GM19240 (cell line): ENCODE data around the gene PADI4.

Source experiments
- DNase-seq: peaks from one replicate; pipeline ENCODE4 v3.0.0; 2011; ENCODE audit warnings: low spot score; ENCODE audit not compliant: insufficient read length

Gene PADI4, protein sequence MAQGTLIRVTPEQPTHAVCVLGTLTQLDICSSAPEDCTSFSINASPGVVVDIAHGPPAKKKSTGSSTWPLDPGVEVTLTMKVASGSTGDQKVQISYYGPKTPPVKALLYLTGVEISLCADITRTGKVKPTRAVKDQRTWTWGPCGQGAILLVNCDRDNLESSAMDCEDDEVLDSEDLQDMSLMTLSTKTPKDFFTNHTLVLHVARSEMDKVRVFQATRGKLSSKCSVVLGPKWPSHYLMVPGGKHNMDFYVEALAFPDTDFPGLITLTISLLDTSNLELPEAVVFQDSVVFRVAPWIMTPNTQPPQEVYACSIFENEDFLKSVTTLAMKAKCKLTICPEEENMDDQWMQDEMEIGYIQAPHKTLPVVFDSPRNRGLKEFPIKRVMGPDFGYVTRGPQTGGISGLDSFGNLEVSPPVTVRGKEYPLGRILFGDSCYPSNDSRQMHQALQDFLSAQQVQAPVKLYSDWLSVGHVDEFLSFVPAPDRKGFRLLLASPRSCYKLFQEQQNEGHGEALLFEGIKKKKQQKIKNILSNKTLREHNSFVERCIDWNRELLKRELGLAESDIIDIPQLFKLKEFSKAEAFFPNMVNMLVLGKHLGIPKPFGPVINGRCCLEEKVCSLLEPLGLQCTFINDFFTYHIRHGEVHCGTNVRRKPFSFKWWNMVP

GRCh38 chr1:17307946-17308345, at the start of gene PADI4:
PADI4 (plus strand) TSS chr1:17308197; CDS start chr1:17308223, 26 bp downstream.
- DNase-seq, result no peak

DNA sequence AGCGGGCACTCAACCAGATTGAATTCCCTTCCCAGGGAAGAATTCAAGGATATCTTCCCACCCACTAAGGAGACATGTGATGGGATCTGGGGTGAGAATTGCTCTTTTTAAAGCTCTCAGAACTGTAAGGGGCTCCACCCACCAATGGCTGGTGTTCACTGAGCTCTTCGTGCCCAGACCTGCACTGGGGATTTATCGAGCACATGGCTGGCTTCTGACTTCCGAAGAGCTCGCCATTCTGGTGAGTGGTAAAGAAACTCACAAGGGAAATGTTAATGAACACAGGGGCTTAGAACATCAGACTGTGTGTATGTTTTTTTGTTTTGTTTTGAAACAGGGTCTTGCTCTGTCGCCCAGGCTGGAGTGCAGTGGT, 49.3 kb upstream of the PADI4 start:
- no peak for DNase-seq

DNA sequence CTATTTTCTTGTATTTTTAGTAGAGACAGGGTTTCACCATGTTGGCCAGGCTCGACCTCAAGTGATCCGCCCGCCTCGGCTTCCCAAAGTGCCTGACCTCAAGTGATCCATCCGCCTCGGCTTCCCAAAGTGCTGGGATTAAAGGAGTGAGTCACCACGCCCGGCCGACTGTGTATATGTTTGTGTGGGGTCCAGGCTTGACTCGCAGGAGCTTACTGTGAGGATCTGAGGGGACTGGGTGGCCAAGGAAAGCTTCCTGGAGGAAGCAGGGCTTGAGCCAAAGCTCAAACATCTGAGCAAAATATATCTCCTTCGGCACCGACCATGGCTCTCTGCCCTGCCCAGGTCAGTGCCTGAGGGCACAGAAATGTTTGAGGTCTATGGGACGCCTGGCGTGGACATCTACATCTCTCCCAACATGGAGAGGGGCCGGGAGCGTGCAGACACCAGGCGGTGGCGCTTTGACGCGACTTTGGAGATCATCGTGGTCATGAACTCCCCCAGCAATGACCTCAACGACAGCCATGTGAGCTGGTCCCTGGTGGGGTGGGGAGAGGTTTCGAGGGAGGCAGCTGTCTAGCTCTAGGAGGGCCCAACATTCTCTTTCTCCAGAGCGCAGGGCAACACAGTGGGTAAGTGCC, 48.6 kb upstream of the PADI4 start:
- no peak for DNase-seq

GRCh38 chr1:17260264-17260663, 47.7 kb upstream of the PADI4 start:
- no peak for DNase-seq

DNA sequence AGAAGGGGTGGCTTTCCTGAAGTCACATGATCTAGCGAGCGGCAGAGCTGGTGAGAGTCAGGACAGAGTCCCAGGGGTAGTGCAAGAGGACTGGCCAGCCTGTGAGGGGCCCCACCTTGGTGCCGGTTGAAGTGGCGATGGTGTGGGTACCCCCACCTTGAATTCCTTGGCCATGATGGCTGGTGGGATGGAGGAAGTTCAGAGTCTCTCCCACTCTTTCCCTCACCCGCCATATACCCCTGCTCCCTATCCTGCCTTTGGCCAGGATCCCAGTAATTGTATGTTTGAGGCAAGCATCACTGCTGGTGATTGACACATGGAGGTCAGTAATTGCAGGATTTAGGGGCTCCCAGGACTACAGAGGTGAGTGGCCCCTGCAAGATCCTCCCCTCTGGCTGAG, 47.3 kb upstream of the PADI4 start:
- no peak for DNase-seq

DNA sequence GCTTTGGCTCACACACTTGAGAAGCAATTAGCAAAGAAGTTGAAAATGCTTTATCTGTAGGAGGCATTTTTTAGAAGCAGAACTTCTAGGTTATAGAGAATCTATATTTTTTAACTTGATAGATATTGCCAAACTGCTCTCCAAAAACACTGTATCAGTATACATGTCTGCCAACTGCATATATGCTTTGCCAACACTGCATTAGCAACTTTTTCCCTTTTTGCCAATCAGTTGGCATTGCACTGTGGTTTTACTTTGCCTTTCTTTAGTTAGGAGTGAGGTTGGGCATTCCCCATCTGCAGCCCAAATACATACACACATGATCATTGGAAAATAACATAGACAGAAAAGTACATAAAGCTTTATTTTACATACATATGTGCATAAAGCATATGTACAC, 44.1 kb upstream of the PADI4 start:
- no peak for DNase-seq

- DNase-seq, result no peak
Measured at GRCh38 chr1:17264470-17264869, 43.5 kb upstream of the PADI4 start.

- no peak for DNase-seq
Measured at GRCh38 chr1:17265162-17265561, 42.8 kb upstream of the PADI4 start.

GRCh38 chr1:17265950-17266349, 42.0 kb upstream of the PADI4 start:
- DNase-seq, result no peak

DNA sequence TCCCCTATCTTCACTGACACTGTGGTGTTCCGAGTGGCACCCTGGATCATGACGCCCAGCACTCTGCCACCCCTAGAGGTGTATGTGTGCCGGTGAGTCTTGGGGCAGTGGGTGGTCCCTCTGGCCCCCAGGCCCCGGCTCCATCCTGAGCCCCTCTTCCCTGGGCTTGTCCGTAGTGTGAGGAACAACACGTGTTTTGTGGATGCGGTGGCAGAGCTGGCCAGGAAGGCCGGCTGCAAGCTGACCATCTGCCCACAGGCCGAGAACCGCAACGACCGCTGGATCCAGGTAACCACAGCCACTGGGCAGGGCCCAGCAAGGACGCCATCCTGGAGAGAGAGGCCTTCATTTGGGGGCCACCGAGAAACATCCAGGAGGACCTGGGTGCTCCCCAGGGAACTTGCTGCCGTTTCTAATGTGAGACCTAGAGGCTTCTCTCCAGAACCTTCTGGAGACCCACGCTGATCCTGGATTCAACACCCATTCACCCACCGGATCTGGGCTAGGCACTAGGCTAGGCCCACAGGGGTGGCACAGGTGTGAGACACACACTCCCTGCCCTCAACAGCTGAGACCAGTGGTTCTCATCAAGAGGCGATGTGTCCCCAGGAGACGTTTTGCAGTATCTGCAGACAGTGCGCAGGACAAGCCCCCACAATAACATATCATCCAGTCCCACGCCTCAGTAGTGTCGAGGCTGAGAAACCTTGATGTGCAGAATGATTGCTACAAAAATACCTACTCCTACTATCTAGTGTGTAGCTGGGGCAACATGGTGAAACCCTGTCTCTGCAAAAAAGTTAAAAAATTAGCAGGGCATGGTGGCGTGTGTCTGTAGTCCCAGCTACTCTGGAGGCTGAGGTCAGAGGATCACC, 36.9 kb upstream of the PADI4 start:
- DNase-seq, result no peak

DNA sequence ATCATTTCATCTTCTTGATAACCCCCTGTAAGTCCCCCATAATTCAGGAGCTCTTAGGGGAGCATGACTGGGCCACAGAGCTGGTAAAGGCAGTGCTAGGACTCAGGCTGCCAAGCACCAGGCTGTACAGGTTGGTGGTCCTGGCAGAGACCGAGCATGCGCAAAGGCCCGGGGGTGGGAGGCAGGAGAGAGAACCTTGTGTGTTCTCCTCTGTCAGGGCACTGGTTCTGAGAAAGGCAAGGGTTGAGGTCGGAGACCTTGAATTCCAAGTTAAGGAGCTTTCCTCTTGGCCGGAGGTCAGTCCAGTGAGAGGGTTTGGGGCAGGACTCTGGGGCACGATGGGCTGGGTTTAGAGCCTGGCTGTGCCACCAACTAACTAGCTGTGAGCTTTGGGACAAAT, 35.9 kb upstream of the PADI4 start:
- DNase-seq, result no peak

DNA sequence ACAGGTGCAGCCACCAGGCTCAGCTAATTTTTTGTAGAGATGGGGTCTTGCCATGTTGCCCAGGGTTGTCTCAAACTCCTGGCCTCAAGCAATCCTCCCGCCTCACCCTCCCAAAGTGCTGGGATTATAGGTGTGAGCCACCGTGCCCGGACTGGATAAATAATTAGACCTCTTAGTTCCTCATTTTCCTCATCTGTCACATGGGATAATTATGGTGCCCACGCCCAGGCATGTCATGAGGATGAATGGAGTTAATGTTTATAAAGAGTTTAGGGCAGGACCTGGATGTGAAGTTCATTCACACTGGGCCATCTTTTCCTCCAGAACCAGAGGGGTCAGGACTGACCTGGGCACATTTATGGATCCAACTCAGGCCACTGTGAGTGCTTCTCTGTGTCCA, 35.4 kb upstream of the PADI4 start:
- no peak for DNase-seq

GRCh38 chr1:17273096-17273495, 34.9 kb upstream of the PADI4 start:
- DNase-seq, result no peak

DNA sequence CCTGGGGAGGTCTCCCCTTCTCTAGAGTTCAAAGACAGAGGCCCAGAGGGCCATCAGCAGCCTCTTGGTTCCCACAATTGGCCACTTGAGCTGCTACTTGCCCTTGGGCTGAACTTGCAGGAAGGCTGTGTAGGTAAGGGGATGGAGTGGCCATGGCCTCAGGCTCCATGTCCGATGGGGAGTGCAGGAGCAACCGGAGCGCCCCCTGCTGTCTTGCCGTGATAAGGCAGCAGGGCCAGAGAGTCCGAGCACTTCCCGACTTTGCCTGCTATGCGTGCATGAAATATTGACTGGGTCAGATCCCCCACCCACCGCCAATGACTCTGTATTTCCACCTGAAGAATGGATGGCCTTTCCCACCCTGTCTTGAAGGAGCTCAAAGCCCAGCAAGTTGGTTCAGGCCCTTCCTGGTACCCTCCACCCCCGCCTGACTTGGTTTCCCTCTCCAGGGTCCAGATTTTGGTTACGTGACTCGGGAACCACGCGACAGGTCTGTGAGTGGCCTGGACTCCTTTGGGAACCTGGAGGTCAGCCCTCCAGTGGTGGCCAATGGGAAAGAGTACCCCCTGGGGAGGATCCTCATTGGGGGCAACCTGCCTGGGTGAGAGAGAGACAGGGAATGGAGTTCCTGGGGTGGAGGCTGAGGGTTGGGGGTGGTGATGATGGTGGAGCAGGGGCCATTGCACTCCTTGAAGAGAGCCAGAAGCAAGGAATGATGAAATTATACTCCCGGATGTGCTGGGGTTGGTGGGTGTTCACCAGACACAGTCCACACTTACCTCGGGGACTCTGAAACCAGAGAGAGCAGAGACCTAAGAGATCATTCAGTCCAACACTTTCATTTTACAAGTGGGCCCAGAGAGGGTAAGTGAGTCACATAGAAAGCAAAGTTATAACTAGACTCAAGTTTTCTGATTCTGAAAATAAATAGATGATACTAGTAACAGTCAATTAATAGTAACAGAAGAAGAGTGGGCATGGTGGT, 33.5 kb upstream of the PADI4 start:
- DNase-seq, result peak; percentile 63

DNA sequence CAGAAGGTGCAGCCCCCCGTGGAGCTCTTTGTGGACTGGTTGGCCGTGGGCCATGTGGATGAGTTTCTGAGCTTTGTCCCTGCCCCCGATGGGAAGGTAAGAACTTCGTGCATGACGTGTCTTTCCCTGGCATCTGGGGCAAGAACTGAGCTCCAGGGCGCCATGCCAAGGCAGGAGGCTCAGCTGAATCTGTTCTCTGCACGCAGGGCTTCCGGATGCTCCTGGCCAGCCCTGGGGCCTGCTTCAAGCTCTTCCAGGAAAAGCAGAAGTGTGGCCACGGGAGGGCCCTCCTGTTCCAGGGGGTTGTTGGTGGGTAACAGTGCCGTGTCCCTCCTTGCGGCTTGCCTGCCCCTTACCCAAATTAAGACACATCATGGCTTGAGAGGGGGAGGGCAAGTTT, 31.4 kb upstream of the PADI4 start:
- no peak for DNase-seq

- no peak for DNase-seq
Measured at GRCh38 chr1:17277511-17278159, 30.4 kb upstream of the PADI4 start.

DNA sequence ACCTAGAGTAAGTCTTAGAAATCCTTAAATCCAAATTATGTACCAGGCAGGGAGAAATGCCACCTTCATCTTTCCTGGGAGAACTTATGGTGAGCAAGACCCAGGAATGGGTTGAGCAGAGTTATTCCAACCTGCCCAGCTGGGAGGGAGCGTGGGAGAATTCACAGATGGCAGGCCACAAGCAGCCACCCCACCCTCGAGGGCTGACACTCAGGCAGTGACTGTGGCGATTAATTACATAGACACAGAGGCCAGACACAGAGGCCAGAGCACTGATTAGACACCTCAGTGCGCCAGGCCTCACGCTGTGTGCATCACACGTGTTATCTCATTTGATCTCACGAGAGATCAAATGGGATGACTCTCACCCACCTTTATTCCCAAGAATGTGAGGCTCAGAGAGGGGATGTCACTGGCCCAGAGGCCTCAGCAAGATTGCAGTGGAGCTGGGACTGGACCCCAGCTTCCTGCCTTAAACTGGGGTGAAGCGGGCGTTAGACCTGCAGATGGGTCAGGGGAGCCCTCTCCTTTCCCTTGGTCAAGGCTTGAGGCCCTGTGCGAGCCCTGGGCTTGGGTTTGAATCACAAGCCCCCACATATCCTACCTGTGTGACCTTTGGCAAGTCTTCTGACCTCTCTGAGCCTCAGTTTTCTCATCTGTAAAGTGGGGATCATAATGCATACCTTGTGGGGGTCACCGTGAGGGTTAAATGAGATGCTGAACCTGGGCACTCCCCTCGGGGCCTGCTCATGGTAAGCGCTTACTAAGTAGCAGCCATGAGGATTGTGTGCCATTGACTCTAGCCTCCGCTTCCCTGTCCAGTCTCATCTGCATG, 28.8 kb upstream of the PADI4 start:
- no peak for DNase-seq

GRCh38 chr1:17280436-17280835, 27.6 kb upstream of the PADI4 start:
- DNase-seq, result no peak

- DNase-seq, result no peak
Measured at GRCh38 chr1:17280894-17281293, 27.1 kb upstream of the PADI4 start.
